Measurements from ENCODE around the gene ZNF532.

ZNF532 gene

DNA sequence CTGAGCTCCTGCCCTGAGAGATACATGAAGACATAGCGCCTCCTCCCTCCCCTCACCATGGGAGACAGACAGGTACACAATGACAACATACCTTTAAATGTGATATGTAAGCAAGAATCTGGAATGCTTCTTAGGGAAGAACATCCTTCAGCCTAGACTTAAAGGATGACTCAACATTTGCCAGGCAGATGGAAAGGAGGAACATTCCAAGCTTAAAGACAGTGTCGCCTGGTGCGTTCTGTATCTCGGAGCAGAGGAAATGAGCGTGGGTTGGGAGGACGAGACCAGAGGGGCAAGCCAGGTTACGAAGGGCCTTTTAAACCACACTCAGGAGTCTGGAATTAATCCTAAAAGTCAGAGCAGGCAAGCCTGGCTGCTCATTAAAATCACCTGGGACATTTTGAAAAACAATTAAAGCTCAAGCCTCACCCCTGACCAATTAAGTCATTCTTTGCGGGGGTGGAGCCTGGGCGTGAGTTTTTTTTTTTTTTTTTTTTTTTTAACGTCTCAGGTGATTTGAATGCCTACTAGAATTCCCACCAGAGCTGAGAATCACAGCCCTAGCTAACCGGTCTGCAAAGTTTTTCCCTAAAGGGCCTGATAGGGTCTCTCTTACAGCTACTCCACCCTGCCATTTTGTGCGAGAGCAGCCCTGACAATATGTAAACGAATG, 143.8 kb downstream of the ZNF532 start:
- no peak for TF ChIP-seq CTCF (IDR thresholded peaks at IDR 0.05; ENCODE audit: low read depth, low read length)
- DNase-seq (ENCODE audit: extremely low read depth, low read depth) = no peak

DNA sequence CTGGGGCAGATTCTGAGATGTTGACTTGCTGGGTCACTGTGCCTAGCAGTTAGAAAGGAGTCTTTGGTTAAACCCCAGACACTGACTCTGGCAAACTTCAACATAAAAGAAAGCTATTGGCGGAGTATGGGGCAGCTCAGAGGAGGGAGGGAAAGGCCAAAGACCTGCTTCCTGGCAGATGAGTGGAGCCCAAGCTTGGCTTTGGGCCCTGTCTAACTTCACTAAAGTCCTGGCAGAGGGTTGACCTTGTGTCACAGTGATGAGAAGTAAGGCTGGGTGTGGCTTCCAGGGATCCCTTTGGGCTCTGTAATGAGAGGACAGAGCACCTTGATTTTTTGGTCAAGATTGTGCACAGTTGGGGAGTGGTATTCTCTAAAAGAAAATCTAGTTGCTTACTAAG, 145.2 kb downstream of the ZNF532 start:
- DNase-seq (ENCODE audit: extremely low read depth, low read depth) = no peak
- TF ChIP-seq CTCF (IDR thresholded peaks at IDR 0.05; ENCODE audit: low read depth, low read length) = no peak

GRCh38 chr18:59011289-59011688, 146.6 kb downstream of the ZNF532 start:
- TF ChIP-seq CTCF (IDR thresholded peaks at IDR 0.05; ENCODE audit: low read depth, low read length) = no peak
- no peak for DNase-seq (ENCODE audit: extremely low read depth, low read depth)

DNA sequence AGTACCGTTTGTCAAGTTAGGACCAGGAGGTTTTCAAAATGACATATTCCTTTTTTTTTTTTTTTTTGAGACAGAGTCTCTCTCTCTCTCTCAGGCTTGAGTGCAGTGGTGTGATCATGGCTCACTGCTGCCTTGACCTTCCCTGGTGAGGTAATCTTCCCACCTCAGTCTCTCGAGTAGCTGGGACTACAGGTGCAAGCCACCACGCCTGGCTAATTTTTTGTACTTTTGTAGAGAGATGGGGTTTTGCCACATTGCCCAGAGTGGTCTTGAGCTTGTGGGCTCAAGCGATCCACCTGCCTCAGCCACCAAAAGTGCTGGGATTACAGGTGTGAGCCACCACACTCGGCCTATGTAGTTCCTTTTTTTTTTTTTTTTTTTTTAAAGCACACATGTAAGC, 147.1 kb downstream of the ZNF532 start:
- no peak for DNase-seq (ENCODE audit: extremely low read depth, low read depth)
- no peak for TF ChIP-seq CTCF (IDR thresholded peaks at IDR 0.05; ENCODE audit: low read depth, low read length)

- DNase-seq (ENCODE audit: extremely low read depth, low read depth) = no peak
- TF ChIP-seq CTCF (IDR thresholded peaks at IDR 0.05; ENCODE audit: low read depth, low read length) = no peak
Observed at GRCh38 chr18:59012815-59013705, 148.4 kb downstream of the ZNF532 start.

- TF ChIP-seq CTCF (IDR thresholded peaks at IDR 0.05; ENCODE audit: low read depth, low read length) = no peak
- DNase-seq (ENCODE audit: extremely low read depth, low read depth) = no peak
Observed at GRCh38 chr18:59013744-59014143, 149.1 kb downstream of the ZNF532 start.

DNA sequence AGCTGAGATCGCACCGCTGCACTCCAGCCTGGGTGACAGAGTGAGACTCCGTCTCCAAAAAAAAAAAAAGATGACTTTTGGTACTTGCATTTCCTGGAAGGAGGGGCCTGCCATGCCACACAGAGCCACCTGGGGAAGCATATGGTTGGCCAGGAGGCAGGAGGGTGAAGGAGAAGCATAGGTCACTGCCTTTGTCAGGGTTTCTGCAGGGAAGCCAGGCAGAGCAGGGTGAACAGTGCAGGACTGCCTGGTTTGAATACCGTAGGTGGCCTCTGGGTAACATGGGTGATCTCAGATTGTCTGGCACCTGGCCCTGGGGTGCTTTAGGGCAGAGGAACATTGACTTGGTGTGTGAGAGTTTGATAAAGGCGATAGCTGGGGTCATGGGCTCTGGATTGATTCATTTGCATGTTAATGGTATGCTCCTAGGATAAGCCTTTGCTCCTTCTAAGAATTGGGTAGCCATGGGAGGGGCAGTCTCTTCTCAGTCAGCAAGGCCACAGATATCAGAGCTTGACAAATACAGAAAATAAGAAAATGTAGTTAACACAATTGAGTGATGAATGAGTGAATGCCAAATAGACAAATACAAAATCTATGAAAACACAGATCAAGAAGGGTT, 151.0 kb downstream of the ZNF532 start:
- no peak for DNase-seq (ENCODE audit: extremely low read depth, low read depth)
- TF ChIP-seq CTCF (IDR thresholded peaks at IDR 0.05; ENCODE audit: low read depth, low read length) = no peak

All from AG09319 (cell line).